Right hindlimb (tissue), 1 donor: Measurements from ENCODE around the gene ITGA4.

Experiments
- DNase-seq: peaks from one replicate; pipeline ENCODE4 v3.0.0-alpha.2; 2018

Gene ITGA4

DNA sequence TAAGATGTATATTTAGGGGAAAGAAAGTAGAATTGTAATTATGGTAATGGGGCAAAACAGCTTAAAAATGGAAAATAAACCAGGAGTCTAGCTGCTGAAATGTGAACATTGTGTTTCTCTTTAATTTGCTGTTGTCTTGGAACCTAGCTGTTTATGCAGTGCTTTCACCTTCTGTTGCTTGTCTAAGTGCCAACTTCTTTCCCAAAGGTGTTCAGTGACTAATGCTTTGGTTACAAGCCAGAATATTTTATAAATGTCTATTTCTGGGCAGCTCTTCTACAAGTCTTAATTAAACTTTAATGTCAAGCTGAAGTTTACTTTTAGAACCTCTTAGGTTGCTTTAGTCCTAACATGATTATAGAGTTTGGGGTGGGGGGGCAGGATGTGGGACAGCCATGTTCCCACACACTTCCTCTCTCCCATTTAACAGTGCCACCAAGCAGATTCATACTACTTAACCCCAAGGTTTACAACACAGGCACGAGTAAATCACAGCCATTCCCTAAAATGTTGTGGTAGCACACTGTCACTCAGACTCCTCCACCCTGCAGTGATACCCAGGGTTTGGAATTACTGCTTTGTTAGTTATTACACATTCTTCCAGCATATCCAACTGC lies 60.6 kb downstream of the ITGA4 start:
- DNase-seq: no peak

DNA sequence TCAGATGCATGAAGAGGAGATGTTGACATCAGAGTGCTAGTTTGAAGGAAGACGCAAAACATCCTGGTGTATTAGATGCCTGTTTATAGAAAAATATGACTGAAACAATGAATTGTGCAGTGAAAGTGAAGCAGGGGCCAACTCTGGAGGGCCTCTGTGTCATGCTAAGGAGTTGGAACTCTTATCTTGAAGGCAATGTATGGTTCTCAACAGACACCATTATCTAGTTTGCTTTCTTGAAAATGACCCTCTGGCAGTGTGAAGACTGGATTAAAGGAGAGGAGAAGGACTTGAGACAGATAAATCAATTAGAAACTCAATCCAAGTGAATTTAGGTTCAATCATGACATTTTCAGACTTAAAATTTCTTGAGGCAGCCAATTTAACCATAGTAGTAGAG lies 63.1 kb downstream of the ITGA4 start:
- no peak for DNase-seq

DNA sequence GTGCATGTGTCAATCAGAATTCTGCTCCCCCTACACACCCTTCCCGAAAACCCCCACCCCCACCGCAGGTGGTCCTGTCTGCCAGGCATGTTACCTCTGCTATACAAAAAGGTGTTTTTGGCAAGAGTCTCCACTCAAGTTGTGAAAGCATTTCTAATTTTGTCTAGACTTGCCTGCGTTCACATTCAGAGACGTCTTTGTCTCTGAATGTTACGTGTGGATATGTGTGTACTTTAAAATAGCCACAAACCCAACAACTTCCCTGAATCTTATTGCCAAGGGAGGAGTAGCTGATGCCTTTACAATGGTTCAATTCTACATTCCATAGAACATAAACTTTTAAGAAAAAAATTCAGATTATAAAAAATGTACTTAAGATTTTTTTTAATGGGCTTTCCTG lies 66.6 kb downstream of the ITGA4 start:
- DNase-seq: no peak

DNA sequence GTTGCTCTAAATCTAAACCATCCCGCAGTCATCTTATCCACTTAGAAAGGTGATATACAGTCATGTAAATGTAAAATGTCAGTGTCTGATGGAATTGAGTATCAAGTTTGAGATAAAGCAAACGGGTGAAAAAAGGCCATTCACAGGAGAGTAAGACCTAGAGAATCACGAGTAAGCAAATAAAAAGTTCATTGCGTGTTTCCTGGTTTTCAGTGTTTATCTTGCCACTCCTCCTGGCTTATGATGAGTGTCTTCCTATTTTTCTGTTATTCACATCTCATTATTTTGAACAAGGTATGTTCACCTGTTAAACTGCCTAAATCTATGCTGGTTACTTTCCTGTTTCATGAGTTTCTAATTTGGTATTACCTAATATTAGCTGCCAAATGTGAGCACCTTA lies 68.8 kb downstream of the ITGA4 start:
- DNase-seq: no peak

DNA sequence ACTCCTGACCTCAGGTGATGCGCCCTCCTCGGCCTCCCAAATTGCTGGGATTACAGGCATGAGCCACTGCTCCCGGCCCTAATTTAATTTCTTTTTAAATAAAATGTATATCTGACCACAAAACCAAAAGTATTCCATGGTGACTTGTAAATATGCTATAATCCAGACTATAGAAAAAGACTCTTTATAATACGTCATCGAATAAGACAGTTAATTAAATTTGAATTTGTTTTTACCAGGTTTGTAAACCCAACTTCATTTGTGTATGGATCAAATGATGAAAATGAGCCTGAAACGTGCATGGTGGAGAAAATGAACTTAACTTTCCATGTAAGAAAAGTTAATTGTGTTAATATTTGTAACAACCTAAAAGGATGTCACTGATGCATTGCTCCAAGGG lies 69.9 kb downstream of the ITGA4 start:
- no peak for DNase-seq

DNA sequence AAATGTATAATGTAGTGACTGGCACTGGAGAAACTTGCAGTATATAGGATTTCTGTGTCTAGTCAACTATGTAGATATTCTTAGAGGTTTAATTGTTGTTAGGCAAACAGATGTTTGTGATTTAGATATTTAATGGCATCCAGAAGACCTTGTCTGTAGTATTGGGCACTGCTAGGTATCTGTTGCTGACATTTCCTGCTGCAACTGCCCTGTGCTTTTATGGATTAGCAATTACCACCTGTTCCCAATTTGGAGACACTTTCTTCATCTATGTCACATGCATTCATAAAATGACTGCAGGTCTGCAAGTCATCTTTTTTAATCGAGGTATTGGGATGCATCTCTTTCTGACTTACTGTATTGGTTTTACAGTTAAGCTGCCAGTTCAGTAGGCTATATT lies 71.3 kb downstream of the ITGA4 start:
- DNase-seq: no peak

DNA sequence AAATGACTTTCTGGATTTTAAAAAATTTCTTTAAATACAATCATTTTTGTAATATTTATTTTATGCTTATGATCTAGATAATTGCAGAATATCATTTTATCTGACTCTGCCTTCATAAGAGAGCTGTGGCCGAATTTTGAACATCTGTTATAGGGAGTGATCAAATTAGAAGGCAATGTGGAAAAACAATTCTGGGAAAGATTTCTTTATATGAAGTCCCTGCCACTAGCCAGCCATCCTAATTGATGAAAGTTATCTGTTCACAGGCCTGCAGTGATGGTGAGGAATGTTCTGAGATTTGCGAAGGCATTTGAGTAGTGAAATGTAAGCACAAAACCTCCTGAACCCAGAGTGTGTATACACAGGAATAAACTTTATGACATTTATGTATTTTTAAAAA lies 79.5 kb downstream of the ITGA4 start:
- no peak for DNase-seq

DNA sequence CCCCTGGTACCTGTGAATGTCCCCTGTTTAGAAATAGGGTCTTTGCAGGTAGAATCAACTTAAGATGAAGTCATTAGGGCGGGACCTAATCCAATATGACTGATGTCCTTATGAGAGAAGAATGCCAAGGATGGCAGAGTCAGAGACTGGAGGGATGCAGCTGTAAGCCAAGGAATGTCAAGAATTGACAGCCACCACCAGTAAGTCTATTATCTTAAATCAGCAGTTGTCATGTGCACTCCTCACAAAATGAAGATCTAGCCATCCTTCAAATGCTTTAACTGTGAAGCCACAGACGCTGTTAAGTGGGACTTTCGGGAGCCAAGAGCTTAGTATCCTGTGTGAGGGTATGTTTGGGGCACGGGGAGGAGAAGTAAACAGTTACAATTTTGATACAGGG lies 83.2 kb downstream of the ITGA4 start:
- no peak for DNase-seq

DNA sequence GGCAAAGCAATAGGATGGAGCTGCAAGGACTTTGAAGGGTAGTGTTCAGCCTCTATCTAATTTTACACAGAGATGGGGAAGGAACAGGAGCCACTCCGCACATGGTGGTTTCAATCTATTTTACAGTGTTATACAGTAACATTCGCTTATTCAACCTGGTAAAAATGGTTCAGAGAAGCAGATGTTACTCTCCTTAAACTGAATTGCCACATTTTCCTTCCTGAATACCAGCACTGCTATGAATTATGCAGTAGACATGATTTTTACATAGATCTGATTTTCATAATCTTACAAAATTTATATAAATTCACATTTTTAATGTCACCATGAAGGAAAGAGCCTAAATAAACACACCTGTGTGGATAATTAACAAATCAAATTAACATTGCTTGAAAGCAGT lies 85.0 kb downstream of the ITGA4 start:
- no peak for DNase-seq

DNA sequence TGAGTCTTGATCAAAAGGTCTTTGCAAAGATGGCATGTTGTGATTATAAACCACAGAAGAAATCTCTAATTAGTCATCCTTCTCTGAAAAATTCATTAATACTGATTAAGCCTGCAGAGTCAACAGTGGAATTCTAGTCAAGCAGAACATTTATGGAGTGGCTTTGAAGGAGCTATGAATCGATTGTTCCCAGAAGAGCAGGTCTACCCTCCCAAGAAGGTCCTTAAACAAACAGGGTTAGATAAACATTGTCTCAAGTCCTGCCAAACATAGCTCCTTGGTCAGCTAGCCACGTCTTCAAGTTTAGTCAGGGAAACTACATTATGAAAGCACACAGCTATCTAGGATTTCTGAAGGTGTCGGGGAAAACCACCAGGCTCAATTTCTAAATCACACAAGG lies 88.9 kb downstream of the ITGA4 start:
- DNase-seq: no peak

DNA sequence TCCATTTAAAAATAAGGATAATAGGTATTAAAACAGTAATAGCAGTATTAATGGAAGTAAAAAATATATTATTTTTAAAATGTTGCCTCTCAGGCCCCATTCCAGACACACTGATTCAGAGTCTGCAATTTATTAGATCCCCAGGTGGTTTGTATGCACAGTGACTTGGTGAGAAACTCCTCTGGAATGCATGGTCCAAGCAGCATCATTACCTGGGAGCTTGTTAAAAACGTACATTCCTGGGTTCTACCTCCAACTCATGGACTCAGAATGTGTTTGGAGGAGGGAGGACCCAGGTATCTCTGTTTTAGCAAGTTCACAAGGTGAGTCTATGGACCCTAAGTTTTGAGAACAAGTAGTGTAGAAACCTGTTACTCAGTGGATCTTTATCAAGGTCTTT lies 95.6 kb downstream of the ITGA4 start:
- DNase-seq: no peak

DNA sequence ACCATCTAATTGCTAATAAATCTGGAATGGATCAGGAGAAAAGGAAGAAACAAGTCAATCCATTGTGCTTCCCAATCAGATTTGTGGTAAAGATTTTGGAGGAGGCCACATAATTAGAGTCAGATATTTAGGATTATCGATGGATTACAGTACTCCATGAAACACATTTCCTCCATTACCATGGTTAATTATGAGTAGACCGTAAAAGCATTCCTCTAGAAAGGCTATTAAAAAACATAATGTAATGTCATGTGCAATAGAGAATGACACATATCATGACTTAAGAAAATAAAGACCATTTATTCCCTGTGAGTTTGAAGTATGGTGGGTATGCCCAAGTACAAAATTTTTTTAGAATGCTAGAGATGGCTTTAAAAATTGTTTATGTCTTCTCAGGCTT lies 96.1 kb downstream of the ITGA4 start:
- no peak for DNase-seq

DNA sequence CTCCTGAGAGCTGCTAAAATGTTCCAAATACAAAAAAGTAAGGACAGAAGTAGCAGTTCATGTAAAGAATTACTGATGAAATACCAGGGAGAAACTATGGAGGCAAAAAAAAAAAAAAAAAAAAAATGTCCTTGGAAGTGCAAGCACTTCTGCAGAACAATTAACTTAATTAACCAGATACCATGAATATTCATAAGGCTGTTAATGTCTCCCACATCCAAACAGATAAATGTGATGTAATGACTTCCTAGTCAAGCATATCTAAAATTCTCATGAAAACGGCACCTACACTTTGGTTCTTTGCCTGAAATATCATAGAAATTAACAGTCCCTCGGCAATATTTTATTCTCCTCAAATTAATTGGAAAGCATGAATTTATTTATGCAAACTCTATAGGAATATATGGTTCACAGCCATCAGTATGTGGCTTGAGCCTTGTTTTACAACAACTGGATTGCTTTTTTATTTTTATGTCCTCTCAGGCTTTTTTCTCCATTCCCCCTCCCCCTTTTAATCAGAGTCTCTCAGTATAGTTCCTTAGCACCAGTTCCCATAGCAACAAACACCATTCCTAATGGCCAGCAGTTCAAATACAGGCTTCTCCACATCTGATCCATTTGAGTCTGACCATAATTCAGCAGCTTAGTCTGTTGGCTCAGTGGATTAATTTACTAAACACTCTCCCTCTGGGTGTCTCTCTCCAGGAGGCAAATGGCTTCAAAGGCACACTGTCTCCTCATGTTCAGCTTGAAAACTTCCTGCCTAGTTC lies 97.1 kb downstream of the ITGA4 start:
- DNase-seq: no peak

DNA sequence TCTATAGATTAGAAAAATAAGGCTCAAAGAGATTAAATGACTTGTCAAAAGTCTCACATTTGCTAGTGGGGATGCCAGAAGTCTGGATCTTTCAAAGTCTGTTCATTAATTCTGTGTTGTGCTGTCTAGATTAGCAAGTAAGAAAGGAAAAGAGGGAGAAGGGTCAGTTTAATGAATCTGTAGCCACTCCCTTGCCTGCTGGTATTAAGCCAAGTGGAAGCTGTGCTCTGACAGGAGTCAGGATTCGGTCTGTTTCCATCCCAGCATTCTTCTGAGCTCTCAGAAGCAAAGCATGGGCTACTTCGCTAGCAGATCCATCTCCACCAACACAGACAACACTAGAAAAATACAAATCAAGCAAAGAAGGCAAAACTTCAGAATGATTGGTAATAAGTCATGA lies 101.2 kb downstream of the ITGA4 start:
- DNase-seq: no peak

DNA sequence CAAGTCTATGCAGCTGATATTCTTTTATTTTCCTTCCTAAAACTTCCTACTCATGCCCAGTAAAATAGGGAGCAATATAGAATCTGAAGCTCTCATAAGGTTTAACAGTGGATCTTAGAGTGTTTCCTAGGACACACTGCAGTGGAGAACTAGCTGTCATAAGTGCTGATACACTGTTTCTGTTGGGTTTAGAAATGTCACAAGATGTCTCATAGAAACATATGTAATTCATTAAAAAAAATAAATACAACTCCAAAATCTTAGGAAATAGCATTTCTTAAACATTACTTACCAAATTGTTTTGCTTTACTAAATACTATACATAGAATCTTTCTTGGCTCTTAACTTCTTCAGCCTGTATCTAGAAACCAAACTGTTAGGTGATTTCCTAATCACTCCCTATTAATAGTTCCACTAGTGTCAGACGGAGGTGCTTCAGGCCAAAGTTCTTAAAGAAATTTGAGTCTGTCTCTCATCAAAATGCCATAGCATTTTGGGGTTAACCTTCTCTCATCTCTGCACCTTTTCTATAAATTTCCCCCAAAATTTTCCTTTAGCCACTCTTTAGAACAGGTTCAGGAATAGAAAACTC lies 106.0 kb downstream of the ITGA4 start:
- DNase-seq: no peak

DNA sequence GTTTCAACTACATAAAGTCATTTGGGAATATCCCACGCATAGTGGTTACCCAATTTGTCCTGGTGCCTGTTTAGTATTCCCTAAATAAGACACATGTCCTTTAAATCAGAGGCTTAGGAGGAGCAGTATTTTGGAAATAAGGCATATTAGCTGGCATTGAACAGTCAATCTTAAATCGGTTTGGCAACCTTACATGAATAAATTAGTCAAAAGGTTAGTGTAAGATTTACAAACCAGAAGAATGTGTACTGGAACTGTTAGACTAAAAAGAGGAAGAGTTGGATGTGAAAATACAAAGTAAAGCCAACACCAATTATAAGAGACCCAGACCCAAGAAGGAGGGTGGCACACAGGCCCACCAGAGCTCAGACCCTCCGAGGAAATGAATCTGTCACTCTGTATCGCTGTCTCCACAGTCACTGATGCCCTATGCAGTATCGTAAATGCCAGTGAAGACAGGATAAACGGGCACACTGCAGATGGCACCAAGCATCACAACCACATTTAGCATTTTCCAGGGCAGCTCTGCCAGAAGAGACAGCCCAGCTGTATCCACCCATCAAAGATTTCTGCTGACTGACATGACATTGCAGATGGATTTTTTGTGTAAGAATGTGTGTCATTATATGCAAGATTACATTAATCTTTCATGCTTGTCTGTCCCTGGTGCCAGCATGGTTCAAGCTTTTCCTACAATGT lies 109.3 kb downstream of the ITGA4 start:
- peak; percentile 37 for DNase-seq

DNA sequence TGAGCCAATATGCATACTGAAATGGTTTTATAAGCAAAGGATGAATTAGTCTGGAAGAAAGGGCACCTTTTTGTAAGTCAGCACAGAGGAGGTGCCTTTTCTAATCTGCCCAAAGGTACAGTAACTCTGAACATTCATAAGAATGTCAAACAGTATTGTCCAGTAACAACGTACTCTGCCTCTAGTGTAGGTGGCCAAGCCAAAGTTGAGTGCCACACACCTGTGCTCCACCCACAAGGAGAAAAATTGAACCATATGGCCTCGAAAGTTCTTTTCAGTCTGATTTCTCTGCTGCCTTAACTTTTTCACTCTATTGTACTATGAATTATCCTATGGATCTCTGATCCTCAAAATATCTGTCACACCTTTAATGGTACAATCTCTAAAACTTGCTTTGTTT lies 112.9 kb downstream of the ITGA4 start:
- DNase-seq: no peak

DNA sequence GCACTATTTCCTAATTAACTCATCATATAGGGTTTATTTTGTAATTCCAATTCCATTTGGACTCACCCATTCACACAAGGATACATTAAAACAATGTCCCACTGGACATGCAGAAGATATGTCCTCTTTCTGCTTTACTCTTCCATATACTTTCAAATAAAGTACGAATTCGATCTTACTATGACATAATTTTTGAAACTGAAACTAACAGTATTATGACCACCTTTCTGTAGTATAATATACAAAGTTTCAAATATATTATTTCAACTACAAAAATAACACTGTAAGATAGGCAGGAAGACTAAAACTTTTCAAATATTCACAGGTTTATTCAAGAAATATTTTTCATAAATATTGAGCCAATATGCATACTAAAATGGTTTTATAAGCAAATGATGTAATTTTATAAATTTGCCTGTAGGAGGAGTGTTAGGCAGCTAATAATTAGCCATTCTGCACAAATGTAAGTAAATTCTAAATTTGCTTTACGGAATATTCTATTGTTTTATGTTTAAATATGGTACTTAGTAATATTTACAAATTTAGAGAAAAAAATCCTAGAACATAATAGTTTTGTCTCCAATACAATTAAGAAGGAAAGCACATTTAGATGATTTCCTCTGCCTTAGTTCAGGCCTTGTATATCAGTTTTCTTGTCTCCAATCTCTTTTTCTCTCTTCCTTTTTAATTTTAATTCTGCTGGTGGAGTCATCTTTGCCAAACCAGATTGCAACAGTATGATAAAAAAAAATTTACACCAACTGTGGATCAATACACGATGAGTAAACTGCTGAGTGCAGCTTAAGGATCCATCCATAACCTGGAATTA lies 113.9 kb downstream of the ITGA4 start:
- DNase-seq: no peak

DNA sequence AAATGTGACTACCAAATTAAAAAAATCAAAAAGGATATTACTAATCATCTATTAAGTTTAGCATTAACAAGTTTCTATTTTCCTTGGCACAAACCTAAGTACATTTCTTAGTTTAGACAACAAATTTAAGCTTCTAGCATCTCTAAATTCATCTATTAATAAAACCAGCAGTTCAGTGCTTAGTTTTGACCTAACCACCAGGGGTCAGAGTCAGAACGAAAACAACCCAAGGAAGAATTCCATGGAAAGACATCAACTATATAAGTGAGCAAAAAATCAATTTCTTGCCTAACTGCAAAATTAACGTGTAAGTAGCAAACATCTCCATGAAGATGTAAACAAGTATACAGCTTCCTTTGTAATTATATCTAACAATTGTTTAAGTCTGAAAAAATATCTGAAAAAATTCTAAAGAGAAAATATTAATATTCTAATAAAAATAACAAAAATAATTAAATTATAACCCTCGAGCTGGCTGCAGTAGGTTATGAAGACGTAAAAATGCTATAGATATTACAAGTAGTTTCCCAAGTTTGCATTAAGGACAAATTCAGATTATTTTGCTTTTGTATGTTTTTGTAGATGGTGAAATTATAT lies 116.1 kb downstream of the ITGA4 start:
- DNase-seq: no peak

DNA sequence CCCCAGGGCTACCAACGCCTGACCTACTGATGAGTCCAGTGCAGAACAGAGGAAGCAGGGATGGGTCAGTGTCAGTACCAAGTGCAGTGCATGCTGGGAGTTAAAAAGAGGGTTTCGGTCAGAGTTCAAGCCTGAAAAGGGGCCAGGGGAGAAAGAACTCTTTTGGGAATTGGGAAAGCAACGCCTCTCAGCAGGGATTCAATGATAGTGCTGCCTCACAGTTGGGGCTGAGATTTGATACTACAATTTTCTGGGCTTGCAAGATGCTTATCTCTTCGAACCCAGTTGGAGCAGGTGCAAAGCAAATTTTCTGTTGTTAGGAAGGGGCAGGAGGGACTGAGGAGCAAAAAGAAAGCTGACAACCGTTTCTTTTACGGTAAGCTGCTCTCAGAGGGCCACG lies 117.1 kb downstream of the ITGA4 start:
- DNase-seq: no peak

DNA sequence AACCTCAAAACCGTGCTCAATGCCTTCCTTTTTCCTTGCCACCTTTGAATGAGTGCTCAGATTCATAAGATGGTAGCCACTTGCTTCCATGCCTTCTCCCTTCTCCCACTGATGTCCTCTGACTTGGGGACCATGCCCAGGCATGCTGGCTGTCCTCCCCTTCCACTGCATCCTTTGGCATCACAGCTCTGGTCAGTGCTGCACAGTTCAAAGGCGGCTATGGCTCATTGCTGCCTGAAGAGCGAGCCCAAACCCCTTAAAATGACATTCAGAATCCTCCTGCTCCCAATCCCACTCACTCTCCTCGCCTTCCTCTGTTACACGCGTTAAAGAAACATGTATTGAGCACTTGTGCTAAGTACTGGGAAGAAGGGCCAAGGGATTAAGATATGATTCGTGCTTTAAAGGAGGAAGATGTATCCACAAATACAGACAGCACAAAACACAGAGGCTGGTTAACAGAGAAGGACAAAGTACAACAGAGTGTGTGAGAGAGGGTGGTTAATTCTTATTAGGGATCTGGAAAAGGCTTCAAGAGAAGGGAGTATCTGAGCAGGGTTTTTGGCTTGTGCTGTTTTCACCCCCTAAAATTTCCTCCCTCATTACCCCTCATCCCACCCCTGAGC lies 118.0 kb downstream of the ITGA4 start:
- no peak for DNase-seq

DNA sequence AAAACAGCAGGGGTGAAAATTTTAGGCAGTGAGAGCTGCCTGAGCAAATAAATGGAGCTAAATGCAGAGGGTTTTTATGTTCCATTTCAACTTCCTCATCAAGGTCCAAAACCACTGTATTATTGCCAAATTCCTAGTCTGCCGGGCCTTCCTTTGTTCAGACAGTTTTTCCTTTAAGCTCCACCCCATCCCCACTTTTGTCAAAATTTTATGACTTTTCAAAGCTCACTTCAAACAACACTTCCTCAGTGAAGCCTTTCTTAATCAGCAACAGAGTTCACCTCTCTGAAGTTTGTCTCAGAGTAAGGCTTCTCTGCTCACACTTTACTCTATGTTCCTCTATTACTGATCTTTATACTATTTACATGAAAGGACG lies 118.5 kb downstream of the ITGA4 start:
- no peak for DNase-seq
